Left lung (tissue), 10 donors: Measurements from ENCODE around the gene SPATA20. TPM values are rescaled to one million over a fixed set of nuclear protein-coding genes. Genes with fewer than 3 reads are reported as not detected.

Experiments
- ATAC-seq: fragments of 200-7000 bp; cut with Tn5 transposase; one replicate; pipeline ENCODE4 v1.9.1; 2020; ENCODE audit warnings: moderate library complexity
- DNase-seq, 4 donors: peaks; one replicate each; pipeline ENCODE4 v3.0.0-alpha.2; 2013 to 2020
- H3K27ac ChIP-seq, 2 donors: fragments of 200-600 bp; sonication (generic) in 1 of 2; one replicate each; pipeline versions ENCODE4 v1.5.0 to v1.8.0; 2020 to 2021
- H3K27me3 ChIP-seq, 2 donors: fragments of 200-600 bp; sonication (generic) in 1 of 2; one replicate each; pipeline versions ENCODE4 v1.5.0 to v1.8.0; 2020 to 2021
- H3K36me3 ChIP-seq, 2 donors: fragments of 200-600 bp; sonication (generic) in 1 of 2; one replicate each; pipeline versions ENCODE4 v1.5.0 to v1.8.0; 2020 to 2021
- H3K4me1 ChIP-seq, 2 donors: fragments of 200-600 bp; one replicate each; pipeline ENCODE4 v1.8.0; 2021
- H3K4me3 ChIP-seq, 2 donors: fragments of 200-600 bp; sonication (generic) in 1 of 2; one replicate each; pipeline versions ENCODE4 v1.5.0 to v1.8.0; 2020 to 2021; ENCODE audit warnings: mild to moderate bottlenecking in 1 of 2
- H3K9me3 ChIP-seq, 2 donors: fragments of 200-600 bp; sonication (generic) in 1 of 2; one replicate each; pipeline versions ENCODE4 v1.5.0 to v1.8.0; 2020 to 2021
- intact Hi-C, 2 donors: fragments of 100-400 bp; cut with DNase I; formaldehyde crosslinking; loops; one replicate each; pipeline versions ENCODE4 v1.11.2 to v1.14.2; 2022
- polyA plus RNA-seq, 6 donors: library from polyadenylated mRNA; unstranded; fragments of 120-200 nt; gene quantifications; one replicate each; pipeline ENCODE4 v1.2.1, GENCODE V29; 2013; ENCODE audit not compliant: insufficient read length in 6 of 6
- total RNA-seq, 2 donors: library from RNA; stranded (reverse); fragmentation: NEBNext Ultra II Directional; extraction: Animal tissue kit (Norgen Biotek cat#: 25700); gene quantifications; one replicate each; pipeline ENCODE4 v1.2.1, GENCODE V29; 2021
- TF ChIP-seq, protein P1 (sequence below), 2 donors: fragments of 200-600 bp; sonication (generic) in 1 of 2; IDR thresholded peaks; one replicate each; pipeline versions ENCODE4 v1.5.0 to v1.8.0; 2021; ENCODE audit warnings: antibody characterized with exemption in 2 of 2
- donor health status: DM: no; HTN: yes; CAD: no.
- donor health status: DM: no; HTN: no; CAD: no.

SPATA20 gene
- total and polyA plus RNA-seq, 8 donors, result 37.6 to 60.5 (median 47.7) TPM

DNA sequence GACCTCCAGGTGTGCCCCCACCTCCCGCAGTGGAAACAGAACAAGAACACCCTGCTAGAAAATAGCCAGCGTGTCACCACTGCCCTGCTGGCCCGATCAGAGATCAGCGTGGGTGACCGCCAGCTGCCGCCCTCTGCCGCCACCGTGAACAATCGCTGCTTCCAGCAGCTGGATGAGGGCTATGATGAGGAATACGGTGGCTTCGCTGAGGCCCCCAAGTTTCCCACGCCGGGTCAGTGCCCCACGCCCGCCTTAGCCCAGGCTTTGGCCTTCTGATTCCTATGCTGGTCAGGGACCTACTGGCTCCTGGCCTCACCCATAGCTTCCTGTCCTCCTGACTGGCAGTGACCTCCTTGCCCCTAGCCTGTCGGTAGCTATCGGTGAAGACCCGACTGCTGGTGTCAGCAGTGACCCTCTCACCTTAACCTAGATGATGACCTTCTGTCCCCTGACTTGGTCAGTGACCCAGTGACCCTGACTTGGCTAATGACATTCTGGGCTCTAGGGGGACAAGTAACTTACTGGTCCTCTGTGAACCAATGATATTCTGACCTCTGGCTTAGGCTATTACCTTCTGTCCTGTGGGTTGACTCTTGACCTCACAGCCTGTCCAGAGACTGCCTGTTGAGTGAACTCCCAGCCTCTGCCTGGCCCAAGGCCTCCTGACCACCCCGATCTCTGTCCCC is 2.4 kb downstream of the SPATA20 start:
- no peak overlapping the region for H3K27ac ChIP-seq
- DNase-seq (peak in 1 of 4 donors; percentile 72), ATAC-seq (no peak)
- H3K4me1 ChIP-seq, result peaks cover 7 to 18% of the 10 kb centered on the region in 2 donors
- H3K36me3 ChIP-seq, result no peaks in the 10 kb centered on the region
- no peak overlapping the region for H3K4me3 ChIP-seq
- TF ChIP-seq, protein P1, sequence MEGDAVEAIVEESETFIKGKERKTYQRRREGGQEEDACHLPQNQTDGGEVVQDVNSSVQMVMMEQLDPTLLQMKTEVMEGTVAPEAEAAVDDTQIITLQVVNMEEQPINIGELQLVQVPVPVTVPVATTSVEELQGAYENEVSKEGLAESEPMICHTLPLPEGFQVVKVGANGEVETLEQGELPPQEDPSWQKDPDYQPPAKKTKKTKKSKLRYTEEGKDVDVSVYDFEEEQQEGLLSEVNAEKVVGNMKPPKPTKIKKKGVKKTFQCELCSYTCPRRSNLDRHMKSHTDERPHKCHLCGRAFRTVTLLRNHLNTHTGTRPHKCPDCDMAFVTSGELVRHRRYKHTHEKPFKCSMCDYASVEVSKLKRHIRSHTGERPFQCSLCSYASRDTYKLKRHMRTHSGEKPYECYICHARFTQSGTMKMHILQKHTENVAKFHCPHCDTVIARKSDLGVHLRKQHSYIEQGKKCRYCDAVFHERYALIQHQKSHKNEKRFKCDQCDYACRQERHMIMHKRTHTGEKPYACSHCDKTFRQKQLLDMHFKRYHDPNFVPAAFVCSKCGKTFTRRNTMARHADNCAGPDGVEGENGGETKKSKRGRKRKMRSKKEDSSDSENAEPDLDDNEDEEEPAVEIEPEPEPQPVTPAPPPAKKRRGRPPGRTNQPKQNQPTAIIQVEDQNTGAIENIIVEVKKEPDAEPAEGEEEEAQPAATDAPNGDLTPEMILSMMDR (IDR thresholded peaks at IDR 0.05), result no peak
- intact Hi-C loops, result loop anchor here in 1 of 2 donors (10.0 kb wide), 1 partner anchor 405 kb away; no protein-coding TSS in a partner anchor
- H3K9me3 ChIP-seq, result no peaks in the 10 kb centered on the region
- H3K27me3 ChIP-seq, result no peaks in the 10 kb centered on the region

DNA sequence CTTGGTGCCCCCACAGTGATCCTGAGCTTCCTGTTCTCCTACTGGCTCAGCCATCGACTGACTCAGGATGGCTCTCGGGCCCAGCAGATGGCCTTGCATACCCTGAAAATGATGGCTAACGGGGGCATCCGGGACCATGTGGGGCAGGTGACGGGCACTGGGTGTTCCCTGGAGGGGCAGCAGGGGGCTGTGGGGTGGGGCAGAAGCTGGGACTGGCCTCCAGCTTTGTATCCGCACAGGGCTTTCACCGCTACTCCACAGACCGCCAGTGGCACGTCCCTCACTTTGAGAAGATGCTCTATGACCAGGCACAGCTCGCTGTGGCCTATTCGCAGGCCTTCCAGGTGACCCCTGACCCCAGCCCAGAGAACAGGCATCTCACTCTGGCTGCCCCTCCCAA is 3.0 kb downstream of the SPATA20 start:
- H3K36me3 ChIP-seq, result peaks cover 0 to under 1% of the 10 kb centered on the region in 2 donors
- ATAC-seq, result no peak
- TF ChIP-seq, protein P1 (IDR thresholded peaks at IDR 0.05), result no peak
- H3K27ac ChIP-seq, result no peak overlapping the region
- no peak overlapping the region for H3K4me3 ChIP-seq
- no peaks in the 10 kb centered on the region for H3K27me3 ChIP-seq
- intact Hi-C loops, result loop anchor here in 1 of 2 donors (5.0 to 10.0 kb wide), 3 partner anchors 72 to 405 kb away; no protein-coding TSS in a partner anchor
- H3K9me3 ChIP-seq, result no peaks in the 10 kb centered on the region
- peaks cover 7 to 18% of the 10 kb centered on the region in 2 donors for H3K4me1 ChIP-seq
- peak in 1 of 4 donors; percentile 68 for DNase-seq

DNA sequence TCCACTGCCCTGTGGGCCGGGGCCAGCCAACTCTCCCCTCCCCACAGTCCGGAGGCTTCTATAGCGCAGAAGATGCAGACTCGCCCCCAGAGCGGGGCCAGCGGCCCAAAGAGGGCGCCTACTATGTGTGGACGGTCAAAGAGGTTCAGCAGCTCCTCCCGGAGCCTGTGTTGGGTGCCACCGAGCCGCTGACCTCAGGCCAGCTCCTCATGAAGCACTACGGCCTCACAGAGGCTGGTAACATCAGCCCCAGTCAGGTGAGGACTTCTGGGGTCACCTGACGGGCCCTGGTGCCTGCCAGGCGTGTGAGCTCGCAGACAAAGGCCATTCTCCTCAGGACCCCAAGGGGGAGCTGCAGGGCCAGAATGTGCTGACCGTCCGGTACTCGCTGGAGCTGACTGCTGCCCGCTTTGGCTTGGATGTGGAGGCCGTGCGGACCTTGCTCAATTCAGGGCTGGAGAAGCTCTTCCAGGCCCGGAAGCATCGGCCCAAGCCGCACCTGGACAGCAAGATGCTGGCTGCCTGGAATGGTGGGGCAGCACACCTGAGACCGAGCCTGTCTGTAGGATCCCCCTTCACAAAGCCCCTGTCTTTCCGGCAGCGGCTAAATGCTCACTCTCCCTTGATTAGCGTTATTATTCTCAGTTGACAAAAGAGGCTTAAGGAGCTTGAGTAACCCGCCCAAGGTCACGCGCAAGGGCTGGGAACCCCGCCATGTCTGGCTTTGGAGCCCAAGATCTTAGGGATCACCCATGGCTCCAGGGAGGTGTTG is 3.9 kb downstream of the SPATA20 start:
- H3K9me3 ChIP-seq, result no peaks in the 10 kb centered on the region
- TF ChIP-seq, protein P1 (IDR thresholded peaks at IDR 0.05), result peak; percentile 80 to 89
- peaks cover 0 to 9% of the 10 kb centered on the region in 2 donors for H3K36me3 ChIP-seq
- DNase-seq (peak; percentile 77 to 92 (median 83)), ATAC-seq (peak; percentile 82)
- no peaks in the 10 kb centered on the region for H3K27me3 ChIP-seq
- H3K27ac ChIP-seq, result no peak overlapping the region
- H3K4me3 ChIP-seq, result no peak overlapping the region
- intact Hi-C loops, result loop anchor here in 1 of 2 donors (5.0 kb wide), 2 partner anchors 71 to 141 kb away; no protein-coding TSS in a partner anchor
- peaks cover 7 to 18% of the 10 kb centered on the region in 2 donors for H3K4me1 ChIP-seq

DNA sequence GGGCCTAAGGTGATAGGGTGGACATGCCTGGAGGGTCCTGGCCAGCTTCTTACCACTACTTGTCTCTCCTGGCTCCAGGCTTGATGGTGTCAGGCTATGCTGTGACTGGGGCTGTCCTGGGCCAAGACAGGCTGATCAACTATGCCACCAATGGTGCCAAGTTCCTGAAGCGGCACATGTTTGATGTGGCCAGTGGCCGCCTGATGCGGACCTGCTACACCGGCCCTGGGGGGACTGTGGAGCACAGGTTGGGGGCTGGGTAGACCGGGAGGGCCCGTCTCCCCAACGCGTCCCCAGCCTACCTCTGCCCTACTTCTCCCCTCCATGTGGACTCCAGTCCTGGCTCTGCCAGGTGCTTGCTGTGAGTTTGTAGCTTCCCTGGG is 4.5 kb downstream of the SPATA20 start:
- intact Hi-C loops, result loop anchor here in 1 of 2 donors (5.0 kb wide), 2 partner anchors 71 to 141 kb away; no protein-coding TSS in a partner anchor
- H3K27me3 ChIP-seq, result no peaks in the 10 kb centered on the region
- H3K9me3 ChIP-seq, result no peaks in the 10 kb centered on the region
- H3K27ac ChIP-seq, result no peak overlapping the region
- no peak overlapping the region for H3K4me3 ChIP-seq
- H3K4me1 ChIP-seq, result peaks cover 7 to 17% of the 10 kb centered on the region in 2 donors
- ATAC-seq (no peak), DNase-seq (peak in 1 of 4 donors; percentile 63)
- peaks cover 0 to 15% of the 10 kb centered on the region in 2 donors for H3K36me3 ChIP-seq
- TF ChIP-seq, protein P1 (IDR thresholded peaks at IDR 0.05), result no peak

DNA sequence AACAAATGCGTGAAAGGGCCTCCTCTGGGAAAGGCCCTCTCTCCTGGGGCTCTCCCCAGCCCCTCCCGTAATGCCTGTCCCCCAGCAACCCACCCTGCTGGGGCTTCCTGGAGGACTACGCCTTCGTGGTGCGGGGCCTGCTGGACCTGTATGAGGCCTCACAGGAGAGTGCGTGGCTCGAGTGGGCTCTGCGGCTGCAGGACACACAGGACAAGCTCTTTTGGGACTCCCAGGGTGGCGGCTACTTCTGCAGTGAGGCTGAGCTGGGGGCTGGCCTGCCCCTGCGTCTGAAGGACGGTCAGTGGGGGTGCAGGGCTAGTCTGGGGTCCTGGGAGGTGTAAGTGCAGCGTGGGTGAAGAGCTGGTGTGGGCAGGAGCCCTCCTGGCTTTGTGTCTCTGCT is 4.9 kb downstream of the SPATA20 start:
- TF ChIP-seq, protein P1 (IDR thresholded peaks at IDR 0.05), result no peak
- Histone ChIP-seq H3K27me3 (peaks cover 0 to 4% of the 10 kb centered on the region in 2 donors), H3K36me3 (peaks cover 0 to 15% of the 10 kb centered on the region in 2 donors), H3K27ac (no peak overlapping the region), H3K4me3 (no peak overlapping the region), H3K4me1 (peaks cover 7 to 12% of the 10 kb centered on the region in 2 donors), H3K9me3 (no peaks in the 10 kb centered on the region)
- intact Hi-C loops, result loop anchor here in 1 of 2 donors (5.0 kb wide), 2 partner anchors 70 to 140 kb away; no protein-coding TSS in a partner anchor
- ATAC-seq, result no peak
- DNase-seq, result no peak
